Measurements from ENCODE around the gene MCRIP2. TPM values are rescaled to one million over a fixed set of nuclear protein-coding genes. Genes with fewer than 3 reads are reported as not detected.

Gene MCRIP2
- total and polyA plus RNA-seq, 9 of the 15 experiments (the other 6 are each of a cell fraction or from before 2014, with no cell fraction given) = 0.80 to 120 (median 35.2) TPM

DNA sequence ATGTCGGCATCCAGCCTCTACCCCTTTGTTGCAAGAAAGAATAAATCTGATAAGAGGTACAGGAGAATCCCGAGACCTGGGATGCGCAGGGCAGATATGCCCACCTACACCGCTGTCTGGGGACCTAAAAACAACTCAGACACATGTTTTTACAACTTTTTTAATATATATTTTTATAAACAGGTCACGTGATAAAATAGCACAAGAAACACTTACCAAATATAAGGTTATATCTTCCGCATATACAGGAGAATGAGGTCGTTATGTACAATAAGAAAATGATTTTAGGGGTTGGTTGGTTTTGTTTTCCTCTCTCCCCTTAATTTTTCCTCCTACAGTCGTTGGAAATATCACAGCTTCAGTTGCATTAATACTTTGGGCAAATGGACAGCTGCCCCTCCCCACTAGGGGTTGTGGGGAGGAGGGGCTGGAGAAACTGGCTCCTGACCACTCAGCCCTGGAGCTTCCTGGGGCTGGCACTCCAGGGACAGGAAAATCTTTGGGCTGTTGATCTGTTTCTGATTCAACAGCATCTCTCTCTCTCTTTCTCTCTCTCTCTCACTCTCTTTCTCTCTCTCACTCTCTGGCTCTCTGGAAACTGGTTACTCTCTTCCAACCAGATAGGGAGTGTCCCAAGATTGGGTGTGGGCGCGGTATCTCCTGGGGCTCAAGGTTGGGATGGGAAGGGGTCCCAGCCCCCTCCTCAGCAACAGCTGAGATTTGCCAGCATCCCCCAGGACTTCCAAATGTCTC lies 50.9 kb downstream of the MCRIP2 start (continued):
- TF ChIP-seq, protein P1, sequence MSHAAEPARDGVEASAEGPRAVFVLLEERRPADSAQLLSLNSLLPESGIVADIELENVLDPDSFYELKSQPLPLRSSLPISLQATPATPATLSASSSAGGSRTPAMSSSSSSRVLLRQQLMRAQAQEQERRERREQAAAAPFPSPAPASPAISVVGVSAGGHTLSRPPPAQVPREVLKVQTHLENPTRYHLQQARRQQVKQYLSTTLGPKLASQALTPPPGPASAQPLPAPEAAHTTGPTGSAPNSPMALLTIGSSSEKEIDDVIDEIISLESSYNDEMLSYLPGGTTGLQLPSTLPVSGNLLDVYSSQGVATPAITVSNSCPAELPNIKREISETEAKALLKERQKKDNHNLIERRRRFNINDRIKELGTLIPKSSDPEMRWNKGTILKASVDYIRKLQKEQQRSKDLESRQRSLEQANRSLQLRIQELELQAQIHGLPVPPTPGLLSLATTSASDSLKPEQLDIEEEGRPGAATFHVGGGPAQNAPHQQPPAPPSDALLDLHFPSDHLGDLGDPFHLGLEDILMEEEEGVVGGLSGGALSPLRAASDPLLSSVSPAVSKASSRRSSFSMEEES (CRISPR knock-in tag; IDR thresholded peaks at IDR 0.05) = peak; percentile 87
- TF ChIP-seq, protein P2, sequence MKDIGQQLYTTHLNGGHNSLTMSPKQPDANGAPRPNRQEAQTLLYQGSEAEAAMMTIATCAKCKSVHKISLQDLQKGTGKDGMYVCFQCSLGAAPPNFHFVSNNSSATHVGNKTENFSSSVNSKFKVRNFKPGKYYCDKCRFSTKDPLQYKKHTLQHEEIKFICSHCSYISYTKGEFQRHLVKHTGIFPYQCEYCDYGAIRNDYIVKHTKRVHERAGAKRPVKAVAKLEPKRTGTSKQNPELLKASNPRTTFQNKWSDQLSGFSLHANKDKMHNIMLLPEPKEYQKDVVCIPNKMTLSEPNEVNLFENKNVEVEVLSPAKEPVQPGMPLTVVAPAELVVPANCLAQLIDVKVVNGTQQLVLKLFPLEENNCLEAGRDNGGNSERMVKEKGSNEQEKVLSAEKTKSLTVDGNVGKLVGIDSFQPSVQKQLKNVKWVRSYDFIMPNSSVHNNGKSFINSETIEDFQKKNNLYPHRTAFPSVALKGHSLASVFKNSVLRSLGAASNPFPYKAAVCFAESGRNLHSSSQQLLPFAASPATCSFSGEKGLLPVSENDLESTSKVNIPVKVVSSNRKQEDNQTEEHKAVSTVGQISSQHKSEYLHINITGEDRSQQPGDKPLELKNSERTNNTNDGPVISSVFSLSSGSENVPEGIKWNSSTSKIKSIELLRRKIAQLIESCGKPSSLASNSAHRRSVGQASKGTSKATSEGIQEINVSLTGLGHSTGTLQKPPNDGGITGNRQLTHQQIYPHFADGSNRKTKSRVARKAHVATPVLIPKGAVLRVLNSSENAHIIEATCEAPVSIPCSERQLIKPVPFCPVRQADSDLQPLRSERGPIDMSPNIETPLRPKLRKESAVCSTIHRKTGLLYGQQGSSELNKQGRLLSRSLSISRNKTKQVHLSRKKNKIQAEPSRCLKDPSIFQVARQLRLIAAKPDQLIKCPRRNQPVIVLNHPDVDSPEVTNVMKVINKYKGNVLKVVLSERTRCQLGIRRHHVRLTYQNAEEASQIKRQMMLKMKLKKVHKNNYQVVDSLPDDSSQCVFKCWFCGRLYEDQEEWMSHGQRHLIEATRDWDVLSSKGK (CRISPR knock-in tag; IDR thresholded peaks at IDR 0.05) = no peak
- no peak for TF ChIP-seq PRPF4 (IDR thresholded peaks at IDR 0.05; ENCODE audit: insufficient read depth, low read depth, low read length, poor library complexity, severe bottlenecking)
- TF ChIP-seq, protein P3, sequence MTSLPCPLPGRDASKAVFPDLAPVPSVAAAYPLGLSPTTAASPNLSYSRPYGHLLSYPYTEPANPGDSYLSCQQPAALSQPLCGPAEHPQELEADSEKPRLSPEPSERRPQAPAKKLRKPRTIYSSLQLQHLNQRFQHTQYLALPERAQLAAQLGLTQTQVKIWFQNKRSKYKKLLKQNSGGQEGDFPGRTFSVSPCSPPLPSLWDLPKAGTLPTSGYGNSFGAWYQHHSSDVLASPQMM (CRISPR knock-in tag; IDR thresholded peaks at IDR 0.05) = no peak
- no peak for TF ChIP-seq CBX2 (IDR thresholded peaks at IDR 0.05; ENCODE audit: insufficient read depth, low read length, poor library complexity, severe bottlenecking)
- no peak for TF ChIP-seq HNRNPH1 (optimal IDR thresholded peaks at IDR 0.05; ENCODE audit: low read depth, low read length)
- no peak for TF ChIP-seq NCOA1 (IDR thresholded peaks at IDR 0.05; ENCODE audit: low read depth)
- no peak for TF ChIP-seq MEIS2 (IDR thresholded peaks at IDR 0.05; ENCODE audit: partially characterized antibody)
- TF ChIP-seq ZNF212 (CRISPR knock-in tag; IDR thresholded peaks at IDR 0.05) = no peak
- TF ChIP-seq, protein P4, sequence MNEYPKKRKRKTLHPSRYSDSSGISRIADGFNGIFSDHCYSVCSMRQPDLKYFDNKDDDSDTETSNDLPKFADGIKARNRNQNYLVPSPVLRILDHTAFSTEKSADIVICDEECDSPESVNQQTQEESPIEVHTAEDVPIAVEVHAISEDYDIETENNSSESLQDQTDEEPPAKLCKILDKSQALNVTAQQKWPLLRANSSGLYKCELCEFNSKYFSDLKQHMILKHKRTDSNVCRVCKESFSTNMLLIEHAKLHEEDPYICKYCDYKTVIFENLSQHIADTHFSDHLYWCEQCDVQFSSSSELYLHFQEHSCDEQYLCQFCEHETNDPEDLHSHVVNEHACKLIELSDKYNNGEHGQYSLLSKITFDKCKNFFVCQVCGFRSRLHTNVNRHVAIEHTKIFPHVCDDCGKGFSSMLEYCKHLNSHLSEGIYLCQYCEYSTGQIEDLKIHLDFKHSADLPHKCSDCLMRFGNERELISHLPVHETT (CRISPR knock-in tag; conservative IDR thresholded peaks at IDR 0.05 in 1 of 2, IDR thresholded peaks at IDR 0.05 in 1 of 2) = no peak
- TF ChIP-seq CSDE1 (IDR thresholded peaks at IDR 0.05) = no peak
- TF ChIP-seq, protein P5, sequence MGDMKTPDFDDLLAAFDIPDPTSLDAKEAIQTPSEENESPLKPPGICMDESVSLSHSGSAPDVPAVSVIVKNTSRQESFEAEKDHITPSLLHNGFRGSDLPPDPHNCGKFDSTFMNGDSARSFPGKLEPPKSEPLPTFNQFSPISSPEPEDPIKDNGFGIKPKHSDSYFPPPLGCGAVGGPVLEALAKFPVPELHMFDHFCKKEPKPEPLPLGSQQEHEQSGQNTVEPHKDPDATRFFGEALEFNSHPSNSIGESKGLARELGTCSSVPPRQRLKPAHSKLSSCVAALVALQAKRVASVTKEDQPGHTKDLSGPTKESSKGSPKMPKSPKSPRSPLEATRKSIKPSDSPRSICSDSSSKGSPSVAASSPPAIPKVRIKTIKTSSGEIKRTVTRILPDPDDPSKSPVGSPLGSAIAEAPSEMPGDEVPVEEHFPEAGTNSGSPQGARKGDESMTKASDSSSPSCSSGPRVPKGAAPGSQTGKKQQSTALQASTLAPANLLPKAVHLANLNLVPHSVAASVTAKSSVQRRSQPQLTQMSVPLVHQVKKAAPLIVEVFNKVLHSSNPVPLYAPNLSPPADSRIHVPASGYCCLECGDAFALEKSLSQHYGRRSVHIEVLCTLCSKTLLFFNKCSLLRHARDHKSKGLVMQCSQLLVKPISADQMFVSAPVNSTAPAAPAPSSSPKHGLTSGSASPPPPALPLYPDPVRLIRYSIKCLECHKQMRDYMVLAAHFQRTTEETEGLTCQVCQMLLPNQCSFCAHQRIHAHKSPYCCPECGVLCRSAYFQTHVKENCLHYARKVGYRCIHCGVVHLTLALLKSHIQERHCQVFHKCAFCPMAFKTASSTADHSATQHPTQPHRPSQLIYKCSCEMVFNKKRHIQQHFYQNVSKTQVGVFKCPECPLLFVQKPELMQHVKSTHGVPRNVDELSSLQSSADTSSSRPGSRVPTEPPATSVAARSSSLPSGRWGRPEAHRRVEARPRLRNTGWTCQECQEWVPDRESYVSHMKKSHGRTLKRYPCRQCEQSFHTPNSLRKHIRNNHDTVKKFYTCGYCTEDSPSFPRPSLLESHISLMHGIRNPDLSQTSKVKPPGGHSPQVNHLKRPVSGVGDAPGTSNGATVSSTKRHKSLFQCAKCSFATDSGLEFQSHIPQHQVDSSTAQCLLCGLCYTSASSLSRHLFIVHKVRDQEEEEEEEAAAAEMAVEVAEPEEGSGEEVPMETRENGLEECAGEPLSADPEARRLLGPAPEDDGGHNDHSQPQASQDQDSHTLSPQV (IDR thresholded peaks at IDR 0.05) = no peak
- TF ChIP-seq RAD51 (IDR thresholded peaks at IDR 0.05; ENCODE audit: borderline replicate concordance, low read depth) = peak; percentile 68
- no peak for TF ChIP-seq TBP (optimal IDR thresholded peaks at IDR 0.05; ENCODE audit: low read depth, low read length)
- TF ChIP-seq SRSF3 (IDR thresholded peaks at IDR 0.05; ENCODE audit: insufficient read depth, low read length) = no peak
